DND-41 (cell line): ENCODE results near the gene METTL9.

Experiments used
- EZH2 ChIP-seq: IDR thresholded peaks from 3 replicates; pipeline ENCODE4 v1.6.1; 2012; ENCODE audit warnings: borderline replicate concordance, low read depth, mild to moderate bottlenecking, moderate library complexity, low read length, inconsistent platforms; ENCODE audit not compliant: severe bottlenecking
- TF ChIP-seq, protein P1 (sequence below): IDR thresholded peaks from 2 replicates; pipeline ENCODE4 v1.5.1; 2012; ENCODE audit warnings: borderline replicate concordance, low read length, moderate library complexity, mild to moderate bottlenecking; ENCODE audit not compliant: poor library complexity, severe bottlenecking; ENCODE audit errors: extremely low read depth

DNA sequence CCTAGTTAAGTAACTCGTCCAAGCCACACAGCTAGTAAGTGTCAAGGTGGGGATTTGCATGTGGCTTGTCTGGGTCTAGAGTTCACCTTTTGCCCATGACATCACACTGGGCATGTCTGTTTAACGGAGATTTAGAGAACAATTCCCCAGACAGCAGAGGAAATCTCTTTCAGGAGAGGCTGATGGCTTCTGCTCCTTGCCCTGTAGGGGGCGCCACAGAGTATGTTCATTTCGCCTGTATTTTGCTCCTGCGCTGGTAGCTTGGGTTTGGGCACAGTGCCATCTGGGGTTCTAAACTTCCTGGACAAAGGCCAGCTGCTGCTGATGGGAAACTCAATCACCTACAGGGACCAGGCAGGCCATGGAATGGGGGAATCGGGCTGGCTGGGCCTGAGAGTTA, 84.8 kb downstream of the METTL9 start:
- TF ChIP-seq, protein P1, sequence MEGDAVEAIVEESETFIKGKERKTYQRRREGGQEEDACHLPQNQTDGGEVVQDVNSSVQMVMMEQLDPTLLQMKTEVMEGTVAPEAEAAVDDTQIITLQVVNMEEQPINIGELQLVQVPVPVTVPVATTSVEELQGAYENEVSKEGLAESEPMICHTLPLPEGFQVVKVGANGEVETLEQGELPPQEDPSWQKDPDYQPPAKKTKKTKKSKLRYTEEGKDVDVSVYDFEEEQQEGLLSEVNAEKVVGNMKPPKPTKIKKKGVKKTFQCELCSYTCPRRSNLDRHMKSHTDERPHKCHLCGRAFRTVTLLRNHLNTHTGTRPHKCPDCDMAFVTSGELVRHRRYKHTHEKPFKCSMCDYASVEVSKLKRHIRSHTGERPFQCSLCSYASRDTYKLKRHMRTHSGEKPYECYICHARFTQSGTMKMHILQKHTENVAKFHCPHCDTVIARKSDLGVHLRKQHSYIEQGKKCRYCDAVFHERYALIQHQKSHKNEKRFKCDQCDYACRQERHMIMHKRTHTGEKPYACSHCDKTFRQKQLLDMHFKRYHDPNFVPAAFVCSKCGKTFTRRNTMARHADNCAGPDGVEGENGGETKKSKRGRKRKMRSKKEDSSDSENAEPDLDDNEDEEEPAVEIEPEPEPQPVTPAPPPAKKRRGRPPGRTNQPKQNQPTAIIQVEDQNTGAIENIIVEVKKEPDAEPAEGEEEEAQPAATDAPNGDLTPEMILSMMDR, result peak; percentile 73
- no peak for TF ChIP-seq EZH2
